Fibroblast of peridontal ligament (primary cell): ENCODE results near the gene BMP6.
"Not testable (repeated sequence)": the region's sequence is repeated elsewhere in the genome, so short reads cannot be mapped to it uniquely, and the experiment has no call there.

Source experiments
- DNase-seq: peaks from one replicate; pipeline ENCODE4 v3.0.0-alpha.2; 2010; ENCODE audit errors: extremely low read depth

The BMP6 gene

DNA sequence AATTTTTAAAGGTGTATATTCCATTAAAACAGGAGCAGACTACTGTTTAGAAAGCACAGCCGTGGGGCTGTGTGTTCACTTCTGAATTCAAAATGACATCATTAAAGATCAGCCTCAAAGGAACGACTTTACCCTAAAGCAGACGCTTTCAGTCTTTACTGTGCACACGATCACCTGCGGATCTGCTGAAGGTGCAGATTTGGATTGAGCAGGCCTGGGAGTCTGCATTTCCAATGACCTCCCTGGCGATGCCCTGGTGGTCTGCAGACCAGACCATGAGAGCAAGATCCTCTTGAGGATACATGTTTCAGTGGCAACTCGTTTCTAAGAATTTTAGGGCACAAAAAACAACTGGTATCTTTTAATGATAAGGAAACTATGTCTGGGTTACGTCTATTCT, 157.5 kb downstream of the BMP6 start:
- no peak for DNase-seq

DNA sequence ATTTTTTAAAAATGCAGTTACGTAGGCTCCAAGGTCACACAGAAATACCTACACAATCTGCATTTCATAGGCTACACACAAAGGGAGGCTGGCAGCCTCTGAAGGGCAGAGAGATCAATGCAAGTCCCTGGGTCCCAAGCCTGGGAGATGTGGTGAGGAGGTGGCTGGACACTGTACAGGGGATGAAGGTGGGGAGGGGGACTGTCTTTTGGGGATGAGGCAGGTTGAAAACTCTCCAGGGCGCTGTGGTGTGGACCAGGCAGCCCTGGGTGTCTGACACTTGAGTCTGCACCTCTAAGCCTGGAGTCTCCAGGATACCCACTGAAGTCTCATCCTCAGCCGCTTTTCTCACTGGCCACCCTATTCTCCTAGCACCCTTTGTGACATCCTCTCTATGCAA, 160.2 kb downstream of the BMP6 start:
- DNase-seq = no peak

DNA sequence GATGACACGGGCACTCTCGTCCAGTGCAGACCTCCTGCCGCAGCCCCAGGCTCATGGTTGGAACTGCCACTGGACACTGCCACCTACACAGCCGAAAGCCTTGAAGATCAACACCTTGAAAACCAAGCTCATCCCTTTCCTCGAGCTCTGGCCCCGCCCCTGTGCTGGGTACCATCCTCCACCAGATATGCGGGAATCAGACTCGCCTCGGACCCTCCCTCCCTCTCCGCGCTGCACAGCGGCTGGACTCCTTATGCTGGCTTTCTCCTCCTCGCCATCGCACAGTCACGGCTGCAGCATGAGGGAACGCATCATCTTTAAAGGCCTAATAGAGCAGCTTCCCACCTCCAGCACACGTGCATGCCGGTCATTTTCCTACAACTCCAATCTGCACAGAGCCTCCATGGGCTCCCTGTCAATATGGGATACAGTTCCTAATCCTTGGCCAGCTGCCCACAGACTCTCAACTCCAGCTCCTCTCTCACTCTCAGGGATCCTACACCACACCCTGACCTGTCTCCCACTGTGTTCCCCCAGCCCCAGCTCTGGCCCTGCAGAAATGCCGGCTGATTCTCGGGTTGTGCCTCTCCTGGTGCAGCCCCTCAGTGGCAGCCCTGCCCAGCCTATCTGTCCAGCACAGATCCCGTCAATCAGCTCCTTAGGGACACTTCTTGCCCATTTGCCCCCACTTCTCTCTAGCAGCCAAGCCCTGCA, 161.5 kb downstream of the BMP6 start:
- DNase-seq = no peak

DNA sequence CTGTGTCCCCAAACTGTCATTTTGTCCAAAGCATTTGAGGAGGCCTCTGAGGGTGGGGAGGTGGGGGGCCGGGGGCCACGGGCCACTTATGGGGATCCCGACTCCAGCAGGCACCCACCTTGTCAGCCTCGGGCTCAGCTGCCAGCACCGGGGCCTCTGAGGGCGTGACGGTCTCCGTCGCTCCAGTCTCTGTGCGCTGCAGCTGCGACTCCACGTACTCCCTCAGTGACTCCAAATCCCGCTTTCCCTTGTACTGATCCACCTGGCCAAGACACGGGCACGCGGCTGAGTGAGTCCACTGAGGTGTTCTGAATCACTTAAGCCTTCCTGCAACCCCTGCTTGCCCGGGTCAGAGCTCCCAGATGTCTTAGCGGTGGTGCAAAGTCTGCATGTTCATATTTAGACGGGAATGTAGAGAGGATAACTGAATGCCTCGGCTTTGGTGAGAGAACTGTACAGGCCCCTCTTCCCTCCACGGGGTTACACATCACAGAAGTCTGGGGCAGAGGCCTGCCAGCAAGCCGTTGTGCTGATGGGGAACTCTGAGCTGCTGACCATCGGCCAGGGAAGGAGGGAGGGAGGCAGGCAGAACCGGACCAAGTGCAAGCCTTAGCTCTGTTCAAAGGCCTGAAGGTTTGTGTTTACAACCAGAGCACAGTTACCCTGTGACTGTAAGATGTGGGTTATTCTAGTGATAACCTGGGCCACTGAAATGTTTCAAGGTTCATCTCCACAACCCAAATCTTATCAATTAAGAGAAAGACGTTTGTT, 162.9 kb downstream of the BMP6 start:
- no peak for DNase-seq

DNA sequence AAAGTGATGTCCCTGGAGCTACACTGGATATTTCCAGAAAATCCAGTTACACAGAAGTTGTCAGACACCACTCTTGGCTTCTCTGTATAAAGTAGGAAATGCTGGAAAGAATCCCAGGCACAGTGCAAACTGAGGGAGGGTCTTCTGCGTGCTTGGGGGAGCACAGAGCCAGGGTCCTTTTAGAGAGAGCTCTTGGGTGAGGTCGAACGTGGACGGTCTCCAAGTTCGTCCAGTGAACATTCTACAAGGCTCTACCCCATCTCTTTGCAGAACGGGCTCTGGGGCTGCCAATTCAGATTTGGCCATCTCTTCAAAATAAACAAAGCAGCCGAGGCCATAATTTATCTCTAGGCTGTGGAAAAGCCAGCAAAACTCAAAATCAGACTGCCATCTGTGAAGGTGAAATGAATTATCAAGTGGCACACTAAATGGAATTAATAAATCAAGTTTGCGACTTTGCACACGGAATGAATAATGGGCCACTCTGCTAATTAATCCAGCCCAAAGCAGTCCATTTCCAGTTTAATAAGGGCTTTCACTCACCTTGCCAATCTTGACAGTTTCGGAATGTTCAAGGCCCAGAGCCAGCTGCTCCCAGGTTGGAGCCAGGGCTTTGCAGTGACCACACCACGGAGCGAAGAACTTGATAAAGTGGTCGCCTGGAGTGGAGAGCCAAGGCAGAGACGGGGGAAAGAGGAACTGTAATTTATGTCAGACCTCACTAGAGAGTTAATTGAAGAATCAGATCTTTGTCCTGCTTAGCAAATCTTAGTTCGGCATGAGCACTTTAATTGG, 165.4 kb downstream of the BMP6 start:
- no peak for DNase-seq

DNA sequence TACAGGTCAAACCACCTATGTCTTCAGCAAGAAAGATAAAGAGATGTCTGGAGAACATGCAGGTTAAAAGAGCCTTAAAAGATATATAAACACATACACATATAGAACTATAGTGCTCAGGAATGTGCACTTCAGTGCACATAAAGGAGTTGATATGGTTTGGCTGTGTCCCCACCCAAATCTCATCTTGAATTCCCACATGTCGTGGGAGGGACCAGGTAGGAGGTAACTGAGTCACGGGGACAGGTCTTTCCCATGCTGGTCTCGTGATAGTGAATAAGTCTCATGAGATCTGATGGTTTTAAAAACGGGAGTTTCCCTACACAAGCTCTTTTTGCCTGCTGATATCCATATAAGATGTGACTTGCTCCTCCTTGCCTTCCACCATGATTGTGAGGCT, 166.5 kb downstream of the BMP6 start:
- DNase-seq = not testable (repeated sequence)

DNA sequence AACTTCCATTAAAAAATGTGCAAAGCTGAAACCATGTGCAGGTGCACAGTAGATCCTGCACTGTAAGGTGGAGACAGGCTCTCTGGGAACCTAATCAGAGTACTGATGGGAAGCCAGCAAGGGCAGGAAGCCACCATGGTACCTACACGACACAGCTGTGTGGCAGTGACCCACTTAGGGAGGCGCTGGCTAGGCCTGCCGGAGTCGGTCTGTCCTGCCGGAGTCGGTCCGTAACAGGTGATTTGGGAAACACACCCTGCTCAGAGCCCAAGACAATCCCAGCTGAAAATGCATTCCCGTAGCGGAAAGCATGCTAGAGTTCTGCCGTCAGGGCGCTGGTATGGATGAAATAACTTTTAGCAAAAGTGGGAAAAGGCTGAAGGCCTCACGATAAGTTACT, 167.4 kb downstream of the BMP6 start:
- no peak for DNase-seq

DNA sequence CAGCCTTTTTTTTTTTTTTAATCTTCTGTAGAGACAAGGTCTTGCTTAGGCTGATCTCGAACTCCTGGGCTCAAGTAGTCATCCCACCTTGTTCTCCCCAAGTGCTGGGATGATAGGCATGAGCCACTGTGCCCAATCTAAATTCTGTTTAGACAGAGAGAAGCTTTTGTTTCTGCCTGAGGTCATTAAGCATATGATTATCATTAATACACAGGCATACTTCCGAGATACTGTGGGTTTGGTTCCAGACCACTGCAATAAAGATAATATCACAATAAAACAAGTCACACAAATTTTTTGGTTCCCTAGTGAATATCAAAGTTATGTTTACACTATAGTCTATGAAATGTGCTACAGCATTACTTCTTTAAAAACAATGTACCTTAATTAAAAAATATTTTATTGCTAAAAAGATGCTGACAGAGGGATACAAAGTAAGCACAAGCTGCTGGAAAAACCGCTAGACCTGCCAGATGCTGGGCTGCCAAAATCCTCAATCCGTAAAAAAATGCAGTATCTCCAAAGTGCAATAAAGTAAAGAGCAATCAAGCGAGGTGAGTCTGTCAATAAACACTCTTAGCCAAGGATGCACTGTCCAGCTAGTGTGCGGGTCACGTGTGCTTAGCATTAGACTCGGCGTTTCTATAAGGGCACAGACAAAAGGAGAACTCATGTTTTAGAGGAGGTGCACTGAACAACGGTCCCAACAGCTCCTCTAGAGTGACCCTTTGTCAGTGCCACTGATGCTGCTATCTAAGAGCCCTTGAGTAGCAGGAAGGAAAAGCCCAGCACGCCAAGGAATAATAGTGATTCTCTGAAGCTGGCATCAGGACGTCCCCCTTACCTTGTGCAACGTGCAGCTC, 168.6 kb downstream of the BMP6 start:
- DNase-seq = no peak

DNA sequence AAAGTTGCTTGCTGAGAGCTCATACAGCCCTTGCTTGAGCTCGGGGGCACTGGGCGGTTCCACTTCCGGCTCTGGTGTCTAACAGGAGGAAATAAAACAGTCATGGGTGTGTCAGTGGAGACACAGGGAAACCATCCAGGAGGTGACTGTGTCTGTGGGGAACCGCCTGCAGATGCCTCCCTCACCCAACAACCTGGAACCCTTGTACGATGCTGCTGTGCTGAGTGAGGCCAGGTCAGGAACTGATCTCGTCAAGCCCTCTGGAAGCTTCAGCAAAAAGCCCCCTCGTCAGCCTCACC, 169.2 kb downstream of the BMP6 start:
- DNase-seq = no peak

DNA sequence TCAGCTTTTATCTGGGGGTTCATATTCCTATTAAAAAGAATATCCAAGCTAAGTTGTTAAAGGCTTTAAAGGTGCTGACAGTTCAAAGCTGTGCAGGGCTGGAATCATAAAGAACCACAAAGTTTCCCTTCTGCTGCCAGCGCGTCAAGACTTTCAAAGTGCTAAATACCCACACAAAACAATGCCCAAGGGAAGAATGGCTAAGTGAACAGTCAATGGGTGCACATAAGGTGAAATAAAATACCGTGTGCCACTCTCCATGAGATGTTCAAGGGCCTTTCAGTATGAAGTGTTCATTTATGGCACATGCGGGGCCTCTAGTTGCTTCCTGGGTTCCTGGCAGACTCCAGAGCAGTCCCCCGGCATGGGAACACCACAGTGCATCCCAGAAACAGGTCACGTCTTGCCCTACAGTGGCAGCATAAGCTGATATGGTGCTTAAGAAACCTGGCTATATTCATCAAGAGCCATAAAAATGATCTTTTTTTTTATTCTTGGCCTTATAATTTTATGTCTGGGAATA, 170.6 kb downstream of the BMP6 start:
- no peak for DNase-seq

DNA sequence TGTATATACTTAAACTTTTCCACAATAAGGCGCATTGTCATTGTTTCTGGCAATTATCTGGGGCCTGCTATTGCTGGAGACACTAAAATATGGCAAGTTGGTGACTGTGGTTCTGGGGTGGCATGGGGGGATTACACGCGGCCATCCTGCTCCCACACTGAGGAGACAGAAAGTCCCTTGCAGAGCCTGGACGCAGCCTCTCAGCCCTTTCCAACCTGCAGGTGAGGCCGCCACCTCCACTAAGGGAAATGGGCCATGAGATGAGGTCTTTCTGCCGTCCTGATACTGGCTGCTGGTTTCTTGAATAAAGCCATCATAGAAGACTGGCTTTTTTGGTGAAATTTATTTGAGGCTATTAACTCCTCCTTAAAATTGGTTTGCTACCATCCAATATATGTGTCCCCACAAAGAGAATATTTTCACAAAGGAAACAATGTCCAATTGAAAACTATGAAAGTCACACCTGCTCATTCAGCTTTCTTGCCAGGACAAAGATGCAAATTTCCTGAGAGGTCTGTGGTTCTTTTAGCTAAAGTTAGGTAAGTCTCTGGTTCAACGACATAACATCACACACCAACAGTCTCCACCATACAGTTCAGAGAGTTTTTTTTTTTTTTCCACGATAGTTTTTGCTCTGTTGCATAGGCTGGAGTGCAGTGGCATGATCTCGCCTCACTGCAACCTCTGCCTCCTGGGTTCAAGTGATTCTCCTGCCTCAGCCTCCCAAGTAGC, 171.7 kb downstream of the BMP6 start:
- no peak for DNase-seq

DNA sequence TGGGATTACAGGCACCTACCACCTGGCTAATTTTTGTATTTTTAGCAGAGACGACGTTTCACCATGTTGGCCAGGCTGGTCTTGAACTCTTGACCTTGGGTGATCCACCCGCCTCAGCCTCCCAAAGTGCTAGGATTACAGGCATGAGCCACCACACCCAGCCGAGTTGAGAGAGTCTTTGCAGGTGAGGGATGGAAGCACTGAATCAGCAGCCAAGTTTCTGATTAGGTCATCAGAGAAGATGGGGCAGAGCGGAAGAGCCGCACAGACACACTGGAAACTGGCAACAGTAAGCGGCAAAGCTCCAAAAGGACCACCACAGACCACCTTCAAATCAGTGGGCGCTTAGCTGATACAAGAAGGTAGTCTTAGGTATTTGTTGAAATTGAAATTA, 172.3 kb downstream of the BMP6 start:
- not testable (repeated sequence) for DNase-seq

DNA sequence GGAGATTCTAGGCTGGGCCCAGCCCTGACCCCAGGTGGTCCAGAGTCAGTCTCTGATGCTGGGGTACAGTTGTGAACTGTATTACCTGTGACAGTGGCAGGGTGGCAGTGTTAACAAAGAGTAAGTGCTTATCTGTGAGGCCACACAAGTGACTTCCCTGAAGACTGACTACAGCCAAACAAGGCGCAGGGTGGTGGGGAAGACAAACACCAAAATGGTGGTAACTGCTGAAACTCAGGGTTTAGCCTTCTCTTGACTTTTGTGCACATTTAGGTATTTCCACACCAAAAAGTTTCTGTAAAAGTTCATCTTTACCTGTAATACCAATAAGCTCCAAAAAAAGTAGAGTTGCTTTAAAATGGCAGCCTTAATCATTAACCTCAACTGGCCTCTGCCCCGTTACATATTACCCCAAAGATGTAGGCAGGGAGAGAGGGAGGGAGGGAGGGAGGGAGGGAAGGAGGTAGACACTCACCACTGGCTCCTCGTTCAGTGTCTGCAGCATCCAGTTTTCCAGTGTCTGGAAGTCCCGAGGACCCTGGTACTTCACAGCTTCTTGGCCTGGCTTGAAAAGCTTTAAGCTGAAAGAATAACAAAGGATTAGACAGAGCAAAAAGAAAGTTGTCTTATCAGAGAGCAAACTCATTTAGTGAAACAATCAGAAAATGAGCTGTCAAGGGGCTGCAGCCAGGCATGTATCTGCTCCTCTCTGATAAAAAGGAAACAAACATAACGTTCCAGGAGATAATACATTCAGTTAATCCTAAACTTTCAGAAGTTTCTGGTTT, 173.4 kb downstream of the BMP6 start:
- no peak for DNase-seq

DNA sequence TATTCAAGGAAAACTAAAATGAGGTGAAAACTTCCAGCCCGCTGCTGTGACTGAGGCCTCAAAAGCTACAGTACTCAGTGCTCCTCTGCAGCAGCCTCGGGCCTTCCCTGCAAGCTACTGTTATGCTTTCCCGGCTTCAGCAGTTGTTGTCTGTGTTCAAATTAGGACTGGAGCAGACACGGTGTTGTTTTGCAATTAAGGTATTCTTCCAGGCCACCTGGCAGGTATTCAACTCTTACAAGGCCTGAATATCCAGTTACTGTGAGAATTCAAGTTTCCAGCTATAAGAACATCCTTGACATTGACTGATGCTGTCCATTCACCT, 174.0 kb downstream of the BMP6 start:
- DNase-seq = no peak

DNA sequence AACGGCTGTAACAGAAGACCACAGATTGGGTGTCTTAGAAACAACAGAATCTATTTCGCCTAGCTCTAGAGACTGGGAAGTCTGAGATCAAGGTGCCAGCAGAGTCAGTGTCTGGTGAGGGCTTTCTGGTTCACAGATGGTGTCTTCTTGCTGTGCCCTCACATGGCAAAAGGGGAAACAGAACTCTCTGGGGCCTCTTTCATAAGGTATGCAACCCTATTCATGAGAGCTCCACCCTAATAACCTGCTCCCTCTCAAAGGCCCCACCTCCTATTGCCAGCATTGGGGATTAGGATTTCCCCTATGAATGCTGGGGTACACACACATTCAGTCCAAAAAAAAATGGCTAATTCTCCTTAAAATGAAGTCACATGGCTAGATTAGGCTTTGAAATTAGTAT, 174.7 kb downstream of the BMP6 start:
- DNase-seq = no peak

DNA sequence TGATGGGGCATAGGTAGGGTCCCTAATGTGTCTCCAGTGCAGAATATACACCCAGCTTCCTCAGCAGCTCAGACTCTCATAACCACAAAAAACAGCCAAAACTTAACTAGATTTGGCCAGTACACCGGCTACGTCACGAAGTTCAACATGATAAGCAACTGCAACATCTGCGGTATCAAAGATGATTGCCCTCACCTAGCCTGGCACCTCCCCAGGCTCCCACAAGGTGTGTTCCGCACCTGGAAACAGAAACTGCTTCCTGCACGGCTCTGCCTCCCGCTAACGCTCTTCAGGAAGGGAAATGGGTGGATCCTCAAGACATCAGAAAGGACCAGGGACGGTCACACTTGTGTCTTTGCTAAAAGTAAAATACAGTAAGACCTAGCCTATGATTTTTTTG, 175.2 kb downstream of the BMP6 start:
- no peak for DNase-seq

DNA sequence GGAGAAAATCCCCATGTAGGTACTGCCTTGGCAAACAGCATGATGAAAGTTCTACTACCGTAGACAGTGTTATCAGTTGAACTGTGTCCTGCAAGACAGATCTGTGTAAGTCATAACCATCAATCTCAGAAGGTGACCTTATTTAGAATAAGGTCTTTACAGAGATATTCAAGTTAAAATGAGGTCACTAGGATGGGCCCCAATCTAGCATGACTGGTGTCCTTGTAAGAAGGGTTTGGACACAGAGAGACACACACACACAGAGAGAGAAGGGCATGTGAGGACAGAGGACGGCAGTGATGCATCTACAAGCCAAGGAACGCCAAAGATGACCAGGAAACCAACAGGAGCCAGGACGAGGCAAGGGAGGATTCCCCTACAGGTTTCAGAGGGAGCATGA, 175.9 kb downstream of the BMP6 start:
- DNase-seq = no peak

DNA sequence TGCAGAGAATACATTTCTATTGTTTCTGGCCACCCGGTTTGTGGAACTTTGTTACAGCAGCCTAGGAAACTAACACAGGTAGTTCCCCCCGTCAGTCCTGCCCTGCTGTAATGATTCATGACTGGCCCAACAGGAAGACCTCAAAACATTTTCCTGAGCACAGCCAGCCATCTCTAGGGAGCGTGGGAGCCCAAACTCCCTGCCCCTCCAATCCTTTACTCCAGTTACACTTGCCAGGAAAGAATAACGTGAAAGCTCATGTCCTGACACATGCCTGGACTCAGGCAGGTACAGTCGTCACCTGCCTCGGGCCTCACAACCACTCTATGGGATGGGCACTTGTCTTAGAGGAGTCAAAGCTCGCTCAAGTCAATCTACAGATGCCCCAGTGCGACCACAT, 176.3 kb downstream of the BMP6 start:
- no peak for DNase-seq

DNA sequence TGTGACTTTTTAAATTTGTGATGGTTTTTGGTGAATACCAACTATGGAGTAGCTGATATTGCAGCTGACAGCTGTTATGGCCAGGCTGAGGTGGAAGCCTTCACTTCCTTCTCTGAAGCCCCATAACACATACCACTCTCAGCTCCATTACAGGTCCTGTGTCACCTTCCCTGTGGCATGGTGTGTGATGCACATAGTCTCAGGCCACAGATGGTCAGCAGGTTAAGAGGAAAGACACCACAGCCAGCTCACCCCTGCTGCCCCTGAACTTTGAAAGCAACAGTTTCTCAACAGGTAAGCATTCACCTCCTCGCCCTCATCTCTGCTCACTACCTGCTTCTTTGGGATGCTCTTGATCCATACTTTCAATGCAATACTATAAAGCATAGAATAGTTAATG, 177.0 kb downstream of the BMP6 start:
- DNase-seq = no peak

DNA sequence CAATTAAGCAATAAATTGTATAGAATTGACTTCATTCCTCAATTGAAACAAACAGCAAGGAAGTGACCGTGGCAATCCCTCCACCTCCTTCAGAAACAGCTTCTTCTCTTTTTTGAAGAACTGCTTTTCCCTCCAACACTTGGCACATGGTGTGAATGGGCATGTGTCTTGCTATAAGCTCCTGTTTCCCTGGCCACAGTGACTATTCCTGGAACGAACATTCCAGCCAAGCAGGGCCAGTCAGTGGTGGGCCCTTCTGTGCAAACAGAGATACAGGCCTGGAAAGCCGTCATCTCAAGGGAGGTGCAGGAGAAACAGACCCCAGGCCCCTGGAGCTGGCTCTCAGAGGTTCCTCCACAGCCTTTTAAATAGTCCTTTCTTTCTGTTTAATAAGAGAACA, 177.8 kb downstream of the BMP6 start:
- no peak for DNase-seq
